ENCODE results near the gene HIVEP2.

HIVEP2 gene

DNA sequence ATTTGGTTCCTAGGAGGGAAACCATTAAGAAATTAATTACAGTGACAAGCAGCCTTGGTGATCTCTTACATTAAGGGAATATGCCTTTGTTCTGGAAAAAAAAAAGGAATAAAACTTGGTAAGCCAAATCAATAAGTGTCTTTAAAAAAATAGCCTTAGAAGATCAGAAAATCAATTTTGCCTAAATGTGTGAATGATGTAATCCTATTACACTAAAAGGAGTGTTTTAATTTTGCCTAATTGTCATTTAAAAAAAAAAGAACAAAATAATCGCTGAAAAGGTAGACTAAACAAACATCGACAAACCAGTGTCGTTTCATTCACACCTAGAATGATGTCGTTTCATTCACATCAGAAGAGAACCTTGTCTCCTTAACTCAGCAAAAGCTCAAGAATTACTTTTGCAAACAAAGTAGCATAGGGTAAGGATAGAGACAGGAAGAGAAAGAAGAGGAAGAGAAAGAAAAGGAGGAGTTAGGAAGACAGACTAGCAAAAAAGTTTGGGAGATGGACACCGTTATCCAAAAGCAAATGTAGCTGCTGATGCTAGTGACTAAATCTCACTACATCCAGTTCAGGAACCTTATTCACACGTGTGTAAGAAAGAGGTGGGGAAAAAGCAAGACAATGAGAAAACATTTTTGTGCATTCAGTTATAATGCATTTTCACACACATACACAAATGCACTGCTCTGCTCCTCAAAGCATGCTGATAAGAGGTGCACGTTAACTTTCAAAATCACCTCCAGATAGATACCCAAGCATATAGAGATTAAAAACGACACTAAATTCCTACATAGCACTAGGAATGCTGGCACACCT lies 60.6 kb downstream of the HIVEP2 start:
- Mint-ChIP-seq H3K27me3 (ENCODE audit: low read depth) (no peaks in the 10 kb centered on the region), H3K9me3 (no peaks in the 10 kb centered on the region), H3K4me1 (ENCODE audit: low read depth) (peaks cover 58% of the 10 kb centered on the region), H3K4me3 (peak overlapping the region; percentile 95), H3K36me3 (ENCODE audit: low read depth) (peaks cover 17% of the 10 kb centered on the region), H3K27ac (peak overlapping the region; percentile 100)

GRCh38 chr6:142883011-142883410 lies 62.0 kb downstream of the HIVEP2 start:
- no peaks in the 10 kb centered on the region for H3K9me3 Mint-ChIP-seq
- H3K27me3 Mint-ChIP-seq (ENCODE audit: low read depth), result no peaks in the 10 kb centered on the region
- H3K4me1 Mint-ChIP-seq (ENCODE audit: low read depth), result peaks cover 56% of the 10 kb centered on the region
- H3K27ac Mint-ChIP-seq, result no peak overlapping the region
- H3K4me3 Mint-ChIP-seq, result no peak overlapping the region
- peaks cover 23% of the 10 kb centered on the region for H3K36me3 Mint-ChIP-seq (ENCODE audit: low read depth)

GRCh38 chr6:142881761-142882160 lies 63.2 kb downstream of the HIVEP2 start:
- no peaks in the 10 kb centered on the region for H3K9me3 Mint-ChIP-seq

GRCh38 chr6:142881290-142881689 lies 63.7 kb downstream of the HIVEP2 start:
- Mint-ChIP-seq H3K36me3 (ENCODE audit: low read depth) (peaks cover 28% of the 10 kb centered on the region), H3K27me3 (ENCODE audit: low read depth) (no peaks in the 10 kb centered on the region), H3K9me3 (no peaks in the 10 kb centered on the region), H3K27ac (no peak overlapping the region), H3K4me1 (ENCODE audit: low read depth) (peaks cover 48% of the 10 kb centered on the region), H3K4me3 (no peak overlapping the region)

More at GRCh38 chr6:142881761-142882160, 63.2 kb downstream of the HIVEP2 start:
- no peaks in the 10 kb centered on the region for H3K27me3 Mint-ChIP-seq (ENCODE audit: low read depth)
- no peak overlapping the region for H3K4me3 Mint-ChIP-seq
- H3K36me3 Mint-ChIP-seq (ENCODE audit: low read depth), result peaks cover 28% of the 10 kb centered on the region
- no peak overlapping the region for H3K27ac Mint-ChIP-seq
- peaks cover 52% of the 10 kb centered on the region for H3K4me1 Mint-ChIP-seq (ENCODE audit: low read depth)

DNA sequence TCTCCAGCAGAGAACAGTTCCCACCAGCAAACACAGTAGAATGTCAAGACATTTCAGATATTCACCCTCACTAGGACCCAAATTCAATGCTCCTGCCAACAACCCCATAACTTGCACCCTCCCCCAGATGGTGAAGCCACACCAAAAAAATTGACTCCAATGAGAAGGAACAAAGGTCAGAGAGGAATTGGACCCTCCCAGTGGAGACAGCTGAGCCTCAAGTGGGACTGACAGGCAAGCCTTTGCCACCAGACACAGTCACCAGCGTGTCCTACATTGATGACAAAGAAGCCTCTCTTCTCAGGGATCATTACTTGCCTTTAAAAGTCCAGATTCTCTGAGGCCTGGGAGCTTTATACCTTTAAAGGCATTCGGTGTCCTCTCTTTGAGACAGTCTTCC lies 64.8 kb downstream of the HIVEP2 start:
- Mint-ChIP-seq H3K27me3 (ENCODE audit: low read depth) (no peaks in the 10 kb centered on the region), H3K9me3 (no peaks in the 10 kb centered on the region), H3K36me3 (ENCODE audit: low read depth) (peaks cover 36% of the 10 kb centered on the region), H3K27ac (no peak overlapping the region), H3K4me3 (no peak overlapping the region), H3K4me1 (ENCODE audit: low read depth) (peaks cover 46% of the 10 kb centered on the region)

GRCh38 chr6:142879527-142879926 lies 65.4 kb downstream of the HIVEP2 start:
- peaks cover 52% of the 10 kb centered on the region for H3K4me1 Mint-ChIP-seq (ENCODE audit: low read depth)
- no peak overlapping the region for H3K27ac Mint-ChIP-seq
- no peaks in the 10 kb centered on the region for H3K9me3 Mint-ChIP-seq
- no peak overlapping the region for H3K4me3 Mint-ChIP-seq
- peaks cover 40% of the 10 kb centered on the region for H3K36me3 Mint-ChIP-seq (ENCODE audit: low read depth)
- H3K27me3 Mint-ChIP-seq (ENCODE audit: low read depth), result no peaks in the 10 kb centered on the region

DNA sequence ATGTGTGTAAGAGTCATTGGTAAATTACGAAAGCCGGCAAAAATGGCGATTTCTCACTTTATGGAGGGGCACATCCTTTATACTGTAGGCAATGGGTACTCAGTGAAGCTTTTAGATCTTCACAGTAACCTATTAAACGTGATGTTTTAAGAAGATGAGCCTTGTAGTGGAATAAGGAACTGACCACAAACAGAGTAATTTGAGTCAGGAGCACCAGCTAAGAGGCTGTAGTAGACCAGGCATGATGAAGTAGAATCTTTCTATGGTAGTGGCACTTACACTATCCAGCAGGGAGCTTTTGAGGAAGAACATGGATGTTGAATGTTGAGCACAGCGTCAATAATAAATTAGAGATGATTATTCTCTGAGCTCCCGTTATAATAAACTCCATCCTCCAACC lies 65.9 kb downstream of the HIVEP2 start:
- no peaks in the 10 kb centered on the region for H3K27me3 Mint-ChIP-seq (ENCODE audit: low read depth)
- no peaks in the 10 kb centered on the region for H3K9me3 Mint-ChIP-seq
- peaks cover 42% of the 10 kb centered on the region for H3K36me3 Mint-ChIP-seq (ENCODE audit: low read depth)
- no peak overlapping the region for H3K27ac Mint-ChIP-seq
- peaks cover 50% of the 10 kb centered on the region for H3K4me1 Mint-ChIP-seq (ENCODE audit: low read depth)
- H3K4me3 Mint-ChIP-seq, result no peak overlapping the region

- Mint-ChIP-seq H3K4me3 (no peak overlapping the region), H3K9me3 (no peaks in the 10 kb centered on the region), H3K27ac (no peak overlapping the region), H3K27me3 (ENCODE audit: low read depth) (no peaks in the 10 kb centered on the region), H3K36me3 (ENCODE audit: low read depth) (peaks cover 44% of the 10 kb centered on the region), H3K4me1 (ENCODE audit: low read depth) (peaks cover 53% of the 10 kb centered on the region)
Measured at GRCh38 chr6:142878407-142878806, 66.6 kb downstream of the HIVEP2 start.

DNA sequence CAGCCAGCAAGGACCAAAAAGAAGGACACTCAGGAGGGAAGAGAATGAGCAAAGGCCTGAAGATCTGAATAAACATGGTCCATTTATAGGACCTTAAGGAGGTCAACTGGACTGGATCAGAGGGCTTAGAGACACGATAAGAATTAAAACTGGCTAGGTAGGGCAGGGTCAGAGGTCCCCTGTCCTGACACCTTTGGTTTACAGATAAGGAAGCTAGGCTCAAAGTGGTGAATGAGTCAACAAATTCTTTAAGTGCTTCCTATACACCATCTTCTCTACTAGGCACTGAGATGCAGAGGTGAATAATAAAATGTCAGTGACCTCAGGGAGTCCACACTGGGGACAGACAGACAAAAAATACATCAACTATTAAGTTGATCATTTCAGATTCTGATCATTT lies 70.3 kb downstream of the HIVEP2 start:
- H3K4me1 Mint-ChIP-seq (ENCODE audit: low read depth), result peaks cover 64% of the 10 kb centered on the region
- H3K4me3 Mint-ChIP-seq, result peak overlapping the region; percentile 12
- H3K27ac Mint-ChIP-seq, result no peak overlapping the region
- no peaks in the 10 kb centered on the region for H3K9me3 Mint-ChIP-seq
- H3K27me3 Mint-ChIP-seq (ENCODE audit: low read depth), result no peaks in the 10 kb centered on the region
- H3K36me3 Mint-ChIP-seq (ENCODE audit: low read depth), result peaks cover 44% of the 10 kb centered on the region

- peaks cover 65% of the 10 kb centered on the region for H3K4me1 Mint-ChIP-seq (ENCODE audit: low read depth)
- peak overlapping the region; percentile 34 for H3K27ac Mint-ChIP-seq
- H3K27me3 Mint-ChIP-seq (ENCODE audit: low read depth), result no peaks in the 10 kb centered on the region
- peaks cover 25% of the 10 kb centered on the region for H3K36me3 Mint-ChIP-seq (ENCODE audit: low read depth)
- H3K9me3 Mint-ChIP-seq, result no peaks in the 10 kb centered on the region
- H3K4me3 Mint-ChIP-seq, result no peak overlapping the region
Measured at GRCh38 chr6:142872376-142872775, 72.6 kb downstream of the HIVEP2 start.

DNA sequence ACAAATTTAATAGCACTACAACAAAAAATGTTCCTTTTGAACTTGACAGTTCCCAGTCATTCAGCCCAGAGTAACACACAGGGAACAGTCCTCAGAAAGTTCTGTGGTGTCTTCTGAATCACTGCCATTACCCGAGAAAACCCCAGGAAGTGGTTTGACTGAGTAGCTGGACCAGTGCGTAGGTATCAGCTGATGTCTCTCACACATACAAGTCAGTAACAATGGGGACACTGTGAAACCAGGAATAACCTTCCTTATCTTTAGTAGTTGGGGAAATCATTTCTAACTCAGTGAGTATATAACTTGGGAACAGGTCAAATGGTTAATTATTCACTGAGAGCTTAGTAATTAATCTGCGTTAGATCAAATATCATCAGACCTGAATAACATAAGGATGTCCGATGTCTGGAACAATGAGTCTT lies 73.1 kb downstream of the HIVEP2 start:
- no peaks in the 10 kb centered on the region for H3K9me3 Mint-ChIP-seq
- H3K4me1 Mint-ChIP-seq (ENCODE audit: low read depth), result peaks cover 68% of the 10 kb centered on the region
- peaks cover 24% of the 10 kb centered on the region for H3K36me3 Mint-ChIP-seq (ENCODE audit: low read depth)
- H3K27ac Mint-ChIP-seq, result peak overlapping the region; percentile 70
- no peaks in the 10 kb centered on the region for H3K27me3 Mint-ChIP-seq (ENCODE audit: low read depth)
- H3K4me3 Mint-ChIP-seq, result peak overlapping the region; percentile 41

DNA sequence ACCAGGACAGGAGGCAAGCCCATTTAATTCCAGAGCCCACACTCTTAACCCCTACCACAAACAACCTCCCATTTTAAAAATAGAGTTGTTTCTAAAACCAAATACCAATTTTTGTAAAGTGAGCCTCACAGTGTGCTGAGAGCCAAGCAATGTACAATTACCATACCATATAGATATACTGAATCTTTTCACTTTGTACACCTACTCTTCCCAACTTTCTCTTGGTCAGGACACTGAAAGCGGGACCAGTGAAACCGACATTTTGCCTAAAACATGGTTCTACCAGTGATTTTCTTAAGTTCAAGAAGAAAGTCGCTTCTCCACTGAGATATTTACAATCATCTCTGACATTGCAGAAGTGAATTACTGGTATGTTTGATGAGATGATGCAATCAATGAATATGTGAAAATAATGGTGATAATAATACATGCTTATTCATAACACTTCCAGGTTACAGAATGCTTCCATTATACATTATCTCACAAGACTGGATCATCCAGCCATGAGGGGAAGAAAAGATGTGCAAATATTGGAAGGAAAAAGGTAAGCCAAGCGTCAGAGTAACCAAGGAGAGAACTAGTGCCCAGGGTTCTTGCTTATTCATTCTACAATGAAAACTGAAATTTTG lies 74.1 kb downstream of the HIVEP2 start:
- no peaks in the 10 kb centered on the region for H3K9me3 Mint-ChIP-seq
- H3K4me1 Mint-ChIP-seq (ENCODE audit: low read depth), result peaks cover 72% of the 10 kb centered on the region
- no peak overlapping the region for H3K27ac Mint-ChIP-seq
- H3K4me3 Mint-ChIP-seq, result no peak overlapping the region
- peaks cover 26% of the 10 kb centered on the region for H3K36me3 Mint-ChIP-seq (ENCODE audit: low read depth)
- H3K27me3 Mint-ChIP-seq (ENCODE audit: low read depth), result no peaks in the 10 kb centered on the region

GRCh38 chr6:142868917-142869316 lies 76.1 kb downstream of the HIVEP2 start:
- H3K4me3 Mint-ChIP-seq, result no peak overlapping the region
- H3K4me1 Mint-ChIP-seq (ENCODE audit: low read depth), result peaks cover 58% of the 10 kb centered on the region
- no peaks in the 10 kb centered on the region for H3K27me3 Mint-ChIP-seq (ENCODE audit: low read depth)
- H3K36me3 Mint-ChIP-seq (ENCODE audit: low read depth), result peaks cover 13% of the 10 kb centered on the region
- no peak overlapping the region for H3K27ac Mint-ChIP-seq
- no peaks in the 10 kb centered on the region for H3K9me3 Mint-ChIP-seq

DNA sequence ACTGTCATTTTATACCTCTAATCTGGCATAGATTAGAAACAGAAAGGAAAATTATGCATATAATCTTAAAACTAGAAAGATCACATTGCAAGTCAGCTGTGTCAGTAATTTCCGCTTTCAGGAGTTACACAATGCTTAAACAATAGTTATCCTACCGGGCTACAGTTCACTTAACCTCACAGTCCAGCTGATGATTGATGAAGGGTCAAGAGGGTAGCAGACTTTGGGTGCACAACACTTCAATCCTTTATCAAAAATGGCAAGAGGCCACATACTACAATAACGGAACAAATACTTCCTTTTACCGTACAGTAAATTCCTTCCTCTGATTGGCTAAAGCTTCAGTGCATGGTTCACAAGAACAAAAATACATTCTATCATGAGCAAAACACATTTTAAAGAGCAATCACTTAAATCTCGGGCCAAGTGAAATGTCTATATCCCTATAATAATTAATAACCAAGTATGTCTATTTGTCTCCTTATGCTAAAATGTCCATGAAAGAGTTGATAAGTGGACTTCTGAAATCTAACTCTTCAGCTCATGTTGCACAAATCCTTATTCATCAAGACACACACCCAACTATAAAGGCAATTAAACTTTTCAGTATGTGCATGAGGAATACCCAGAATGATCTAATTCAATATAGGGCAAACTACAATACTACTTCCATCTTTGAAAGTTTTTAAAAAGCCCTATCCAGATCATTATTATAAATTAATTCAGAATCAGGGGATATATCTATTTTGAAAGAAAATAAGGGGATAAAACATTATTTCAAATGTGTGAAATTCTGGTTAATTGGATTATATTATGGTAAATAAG lies 76.8 kb downstream of the HIVEP2 start:
- no peaks in the 10 kb centered on the region for H3K9me3 Mint-ChIP-seq
- peaks cover 11% of the 10 kb centered on the region for H3K36me3 Mint-ChIP-seq (ENCODE audit: low read depth)
- H3K27me3 Mint-ChIP-seq (ENCODE audit: low read depth), result no peaks in the 10 kb centered on the region
- peak overlapping the region; percentile 52 for H3K4me3 Mint-ChIP-seq
- H3K4me1 Mint-ChIP-seq (ENCODE audit: low read depth), result peaks cover 58% of the 10 kb centered on the region
- peak overlapping the region; percentile 22 for H3K27ac Mint-ChIP-seq
